Sigmoid colon (tissue), 4 donors: Measurements from ENCODE around the gene FEM1C.

Source experiments
- CTCF ChIP-seq, 4 experiments: fragments of 450-650 bp in 3 of 4; fragments of 200-600 bp in 1 of 4; IDR thresholded peaks; one replicate each; pipeline ENCODE4 v1.5.1; 2016 to 2019; ENCODE audit warnings: antibody characterized with exemption in 4 of 4, mild to moderate bottlenecking in 3 of 4, moderate library complexity in 2 of 4
- POLR2A ChIP-seq, 2 donors: fragments of 450-650 bp; IDR thresholded peaks; one replicate each; pipeline ENCODE4 v1.6.1; 2016; ENCODE audit warnings: antibody characterized with exemption in 2 of 2, mild to moderate bottlenecking in 2 of 2, moderate library complexity in 2 of 2
- POLR2AphosphoS5 ChIP-seq, 4 donors: sonication (generic); formaldehyde crosslinking; IDR thresholded peaks; one replicate each; pipeline ENCODE4 v1.6.1; 2017; ENCODE audit warnings: antibody characterized with exemption in 4 of 4

DNA sequence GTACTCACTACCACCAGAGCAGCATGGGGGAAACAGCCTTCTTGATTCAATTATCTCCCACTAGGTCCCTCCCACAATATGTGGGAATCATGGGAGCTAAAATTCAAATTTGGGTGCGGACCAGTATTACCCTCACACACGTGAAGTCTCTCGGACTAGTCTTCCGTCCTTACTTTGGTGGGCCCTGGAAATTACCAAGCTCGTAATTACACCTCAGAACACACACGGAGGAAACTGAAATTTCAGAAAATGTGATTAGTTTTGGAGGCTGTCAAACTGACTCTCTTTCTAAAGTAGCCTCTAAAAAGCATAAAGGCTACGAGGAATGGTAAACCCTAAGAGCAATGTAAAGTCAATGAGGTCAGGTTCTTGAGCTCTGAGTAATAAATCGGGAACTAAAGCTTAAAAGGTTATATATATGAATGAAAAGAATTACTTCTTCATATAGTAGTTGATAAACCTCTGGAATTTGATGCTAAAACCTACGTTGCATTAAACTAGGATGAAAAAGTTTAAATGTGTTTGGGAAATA, 842 bp upstream of the FEM1C start:
- TF ChIP-seq POLR2A (IDR thresholded peaks at IDR 0.05) (no peak), CTCF (IDR thresholded peaks at IDR 0.05) (no peak), POLR2AphosphoS5 (IDR thresholded peaks at IDR 0.05) (no peak)
